HFFc6 (cell line): ENCODE data around the gene TGFBR2. TPM values are rescaled to one million over a fixed set of nuclear protein-coding genes. Genes with fewer than 3 reads are reported as not detected.

Source experiments
- DNase-seq: peaks from one replicate; pipeline ENCODE4 v3.0.0-alpha.2; 2018
- H3K27ac Mint-ChIP-seq: 2 replicates; pipeline ENCODE4 v1.8.0; 2020; ENCODE audit warnings: mild to moderate bottlenecking, mixed read lengths
- H3K27me3 Mint-ChIP-seq: 2 replicates; pipeline ENCODE4 v1.8.0; 2021; ENCODE audit warnings: mild to moderate bottlenecking, moderate library complexity, mixed read lengths; ENCODE audit not compliant: insufficient read depth
- H3K36me3 Mint-ChIP-seq: 2 replicates; pipeline ENCODE4 v1.8.0; 2021; ENCODE audit warnings: low read depth, mixed read lengths
- H3K4me1 Mint-ChIP-seq: 2 replicates; pipeline ENCODE4 v1.8.0; 2020; ENCODE audit warnings: low read depth, mixed read lengths
- H3K4me3 Mint-ChIP-seq: 2 replicates; pipeline ENCODE4 v1.8.0; 2020; ENCODE audit warnings: mild to moderate bottlenecking, moderate library complexity, mixed read lengths
- H3K9me3 Mint-ChIP-seq: 2 replicates; pipeline ENCODE4 v1.8.0; 2020; ENCODE audit warnings: mild to moderate bottlenecking, mixed read lengths
- total RNA-seq, 6 experiments: library from RNA; stranded (reverse); fragmentation: NEBNext Ultra II Directional; extraction: Animal tissue kit (Norgen Biotek cat#: 25700); gene quantifications; 2 replicates in 1 of 6; 3 replicates in 5 of 6; pipeline ENCODE4 v1.2.3, GENCODE V29; 2021
- TF ChIP-seq, protein P1 (sequence below): fragments of 200-600 bp; sonication (generic); IDR thresholded peaks from 2 replicates; pipeline ENCODE4 v1.5.0; 2021; ENCODE audit warnings: antibody characterized with exemption, mild to moderate bottlenecking

TGFBR2 gene
- total RNA-seq, 6 experiments from 2014 or later: 78.5 to 135 (median 118) TPM

DNA sequence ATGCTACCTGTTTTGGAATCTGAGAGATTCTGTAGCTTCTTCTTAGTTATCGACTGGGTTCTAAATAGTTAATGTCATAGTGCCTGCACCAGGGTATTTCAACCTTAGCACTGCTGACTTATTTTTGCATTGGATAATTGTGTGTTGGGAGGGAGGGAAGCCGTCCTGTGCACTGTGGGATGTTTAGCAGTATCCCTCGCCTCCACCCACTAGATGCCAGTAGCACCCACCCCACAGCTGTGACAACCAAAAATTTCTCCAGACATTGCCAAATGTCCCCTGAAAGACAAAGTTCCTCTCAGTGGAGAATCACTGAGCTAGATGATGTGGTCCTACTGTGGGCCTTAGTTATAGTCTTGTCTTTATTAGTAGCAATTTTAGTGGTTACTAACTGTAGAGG lies 88.3 kb downstream of the TGFBR2 start:
- Mint-ChIP-seq H3K27ac (no peak overlapping the region), H3K4me3 (no peak overlapping the region), H3K36me3 (peaks cover 45% of the 10 kb centered on the region), H3K27me3 (no peaks in the 10 kb centered on the region; the same call in 1 of the 2 replicates), H3K4me1 (peaks cover 33% of the 10 kb centered on the region), H3K9me3 (no peaks in the 10 kb centered on the region)
- TF ChIP-seq, protein P1, sequence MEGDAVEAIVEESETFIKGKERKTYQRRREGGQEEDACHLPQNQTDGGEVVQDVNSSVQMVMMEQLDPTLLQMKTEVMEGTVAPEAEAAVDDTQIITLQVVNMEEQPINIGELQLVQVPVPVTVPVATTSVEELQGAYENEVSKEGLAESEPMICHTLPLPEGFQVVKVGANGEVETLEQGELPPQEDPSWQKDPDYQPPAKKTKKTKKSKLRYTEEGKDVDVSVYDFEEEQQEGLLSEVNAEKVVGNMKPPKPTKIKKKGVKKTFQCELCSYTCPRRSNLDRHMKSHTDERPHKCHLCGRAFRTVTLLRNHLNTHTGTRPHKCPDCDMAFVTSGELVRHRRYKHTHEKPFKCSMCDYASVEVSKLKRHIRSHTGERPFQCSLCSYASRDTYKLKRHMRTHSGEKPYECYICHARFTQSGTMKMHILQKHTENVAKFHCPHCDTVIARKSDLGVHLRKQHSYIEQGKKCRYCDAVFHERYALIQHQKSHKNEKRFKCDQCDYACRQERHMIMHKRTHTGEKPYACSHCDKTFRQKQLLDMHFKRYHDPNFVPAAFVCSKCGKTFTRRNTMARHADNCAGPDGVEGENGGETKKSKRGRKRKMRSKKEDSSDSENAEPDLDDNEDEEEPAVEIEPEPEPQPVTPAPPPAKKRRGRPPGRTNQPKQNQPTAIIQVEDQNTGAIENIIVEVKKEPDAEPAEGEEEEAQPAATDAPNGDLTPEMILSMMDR: no peak
- no peak for DNase-seq

DNA sequence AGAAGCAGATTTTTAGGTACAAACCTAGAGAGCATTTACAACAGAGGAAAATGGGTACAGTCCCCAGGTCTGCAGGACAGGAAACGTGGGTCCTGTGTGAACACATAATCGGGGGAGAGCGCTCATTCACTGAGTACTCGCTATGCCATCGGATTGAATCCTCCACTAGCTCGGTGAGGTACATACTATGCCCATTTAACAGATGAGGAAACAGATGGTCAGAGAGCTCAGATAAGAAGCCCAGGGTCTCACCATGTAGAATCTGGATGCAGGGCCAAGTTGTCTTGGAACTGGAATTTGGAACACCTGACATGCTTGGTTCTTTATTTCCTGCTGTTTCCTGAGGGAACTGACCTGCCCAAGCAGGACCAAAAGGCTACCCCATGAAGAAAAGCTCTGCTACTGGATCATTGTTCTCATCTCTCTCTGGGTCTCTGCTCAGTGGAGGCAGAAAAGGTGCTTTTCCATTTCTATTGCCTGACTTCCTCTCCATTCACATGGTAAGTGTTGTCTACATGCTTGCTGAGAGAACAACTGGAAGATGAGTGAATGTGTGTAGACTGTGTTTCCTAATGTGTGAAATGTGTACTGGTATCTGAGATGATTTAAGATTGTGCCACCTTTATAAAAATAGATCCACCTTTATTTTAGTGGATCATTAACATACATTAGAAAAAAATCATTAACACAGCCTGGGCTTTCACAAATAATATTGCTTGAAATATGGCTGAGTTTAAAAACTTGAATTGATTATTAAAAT lies 89.1 kb downstream of the TGFBR2 start:
- H3K4me1 Mint-ChIP-seq: peaks cover 24% of the 10 kb centered on the region
- H3K9me3 Mint-ChIP-seq: no peaks in the 10 kb centered on the region
- no peak overlapping the region; the same call in 1 of the 2 replicates for H3K27ac Mint-ChIP-seq
- H3K36me3 Mint-ChIP-seq: peaks cover 41% of the 10 kb centered on the region
- TF ChIP-seq, protein P1: no peak
- no peaks in the 10 kb centered on the region; the same call in 1 of the 2 replicates for H3K27me3 Mint-ChIP-seq
- H3K4me3 Mint-ChIP-seq: no peak overlapping the region
- no peak for DNase-seq

DNA sequence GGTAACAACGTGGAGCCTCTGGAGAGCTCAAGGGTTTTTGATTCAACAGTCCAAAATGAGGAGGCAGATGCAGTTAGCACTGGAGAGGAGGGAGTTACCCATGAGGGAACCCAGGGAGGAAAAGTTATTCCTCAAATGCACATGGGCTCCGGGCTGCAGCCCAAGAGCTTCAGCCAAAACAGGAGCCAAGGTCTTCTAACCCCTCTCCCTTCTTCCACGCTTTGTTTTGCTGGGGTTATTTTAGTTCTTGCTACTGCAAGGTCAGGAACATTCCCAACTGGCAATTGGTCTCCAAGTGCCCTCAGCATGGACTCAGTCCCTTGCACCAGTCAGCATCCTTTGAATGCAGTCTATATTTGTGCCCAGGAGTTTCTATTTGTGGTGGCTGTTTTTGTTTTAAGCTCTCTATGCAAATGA lies 90.0 kb downstream of the TGFBR2 start:
- TF ChIP-seq, protein P1: no peak
- Mint-ChIP-seq H3K36me3 (peaks cover 44% of the 10 kb centered on the region), H3K27me3 (no peaks in the 10 kb centered on the region; the same call in 1 of the 2 replicates), H3K9me3 (no peaks in the 10 kb centered on the region), H3K4me3 (no peak overlapping the region), H3K27ac (no peak overlapping the region), H3K4me1 (peaks cover 18% of the 10 kb centered on the region)
- no peak for DNase-seq

GRCh38 chr3:30696896-30697295 lies 90.5 kb downstream of the TGFBR2 start:
- H3K9me3 Mint-ChIP-seq: no peaks in the 10 kb centered on the region
- no peaks in the 10 kb centered on the region; the same call in 1 of the 2 replicates for H3K27me3 Mint-ChIP-seq
- no peak for DNase-seq
- H3K36me3 Mint-ChIP-seq: peaks cover 48% of the 10 kb centered on the region
- no peak overlapping the region for H3K27ac Mint-ChIP-seq
- H3K4me1 Mint-ChIP-seq: peaks cover 18% of the 10 kb centered on the region
- TF ChIP-seq, protein P1: no peak
- no peak overlapping the region for H3K4me3 Mint-ChIP-seq

GRCh38 chr3:30698549-30698948 lies 92.1 kb downstream of the TGFBR2 start:
- peaks cover 4% of the 10 kb centered on the region for H3K4me1 Mint-ChIP-seq
- H3K36me3 Mint-ChIP-seq: peaks cover 58% of the 10 kb centered on the region
- no peak overlapping the region for H3K27ac Mint-ChIP-seq
- no peak overlapping the region for H3K4me3 Mint-ChIP-seq
- no peaks in the 10 kb centered on the region; the same call in 1 of the 2 replicates for H3K27me3 Mint-ChIP-seq
- no peak for DNase-seq
- TF ChIP-seq, protein P1: no peak
- peaks cover 9% of the 10 kb centered on the region for H3K9me3 Mint-ChIP-seq
